GM12878 (cell line): ENCODE results near the gene FBXL7. TPM values are rescaled to one million over a fixed set of nuclear protein-coding genes. Genes with fewer than 3 reads are reported as not detected.

Experiments
- ATAC-seq: fragments of 200-7000 bp; cut with Tn5 transposase; 3 replicates; pipeline ENCODE4 v1.9.1; 2020; ENCODE audit warnings: mild to moderate bottlenecking, moderate library complexity
- BruUV-seq: library from RNA; stranded (reverse); fragments of 400-500 nt; replicated peaks from 2 replicates; lab custom pipeline; 2021; lab: Mats Ljungman, UMichigan
- CTCF ChIA-PET: fragments of 300-600 bp; sonication (Branson Sonifier 250); formaldehyde crosslinking; extraction: SDS; loops from one replicate; lab custom pipeline; 2021; ENCODE audit warnings: inconsistent platforms; lab: Yijun Ruan, JAX
- POLR2A ChIA-PET: fragments of 350-600 bp; formaldehyde crosslinking; extraction: SDS; loops from one replicate; lab custom pipeline; 2021; ENCODE audit warnings: inconsistent platforms; lab: Charles Lee
- RAD21 ChIA-PET: fragments of 300-600 bp; sonication (Branson Sonifier 250); formaldehyde crosslinking; loops from one replicate; lab custom pipeline; 2023; ENCODE audit warnings: antibody characterized with exemption; ENCODE audit not compliant: unreplicated experiment; lab: Charles Lee
- SMC1A ChIA-PET: fragments of 300-600 bp; sonication (Branson Sonifier 250); formaldehyde crosslinking; loops from one replicate; lab custom pipeline; 2023; ENCODE audit not compliant: unreplicated experiment, uncharacterized antibody; lab: Charles Lee
- DNase-seq: peaks from one replicate; pipeline ENCODE4 v3.0.0-alpha.2; 2011; ENCODE audit warnings: low read depth, low spot score
- FAIRE-seq: peaks from 3 replicates; lab custom pipeline; 2011; peaks lifted over from hg19 to GRCh38; lab: Jason Lieb, UNC
- H2AFZ ChIP-seq: 2 replicates; pipeline ENCODE4 v1.6.0; 2011; ENCODE audit warnings: low read depth, low read length, control low read depth; ENCODE audit not compliant: control insufficient read depth
- H3K27ac ChIP-seq: 2 replicates; pipeline ENCODE4 v1.5.1; 2011; ENCODE audit warnings: control low read depth; ENCODE audit not compliant: control insufficient read depth, insufficient read depth
- H3K27me3 ChIP-seq, 2 experiments: replicated peaks in 1 of 2; 2 replicates each; pipeline versions ENCODE4 v1.6.0 to v1.6.1; 2011; ENCODE audit warnings: low read length in 1 of 2; ENCODE audit not compliant: control insufficient read depth in 2 of 2, insufficient read depth in 2 of 2
- H3K36me3 ChIP-seq, 2 experiments: 2 replicates each; pipeline ENCODE4 v1.5.1; 2011; ENCODE audit warnings: low read length in 1 of 2; ENCODE audit not compliant: control insufficient read depth in 2 of 2, insufficient read depth in 2 of 2
- H3K4me1 ChIP-seq: 2 replicates; pipeline ENCODE4 v1.6.1; 2011; ENCODE audit warnings: mild to moderate bottlenecking, low read length, moderate library complexity, mixed read lengths; ENCODE audit not compliant: control insufficient read depth, insufficient read depth
- H3K4me2 ChIP-seq: 2 replicates; pipeline ENCODE4 v1.6.0; 2011; ENCODE audit warnings: control low read depth; ENCODE audit not compliant: control insufficient read depth, insufficient read depth
- H3K4me3 ChIP-seq: fragments of 200-600 bp; sonication (generic); 2 replicates; pipeline ENCODE4 v1.5.1; 2016
- H3K79me2 ChIP-seq: 2 replicates; pipeline ENCODE4 v1.6.0; 2011; ENCODE audit warnings: low read length; ENCODE audit not compliant: control insufficient read depth, insufficient read depth
- H3K9ac ChIP-seq: 2 replicates; pipeline ENCODE4 v1.8.0; 2011; ENCODE audit warnings: low read length, control low read depth, mixed read lengths; ENCODE audit not compliant: control insufficient read depth, insufficient read depth
- H3K9me3 ChIP-seq: replicated peaks from 3 replicates; pipeline ENCODE4 v1.5.1; 2011; ENCODE audit warnings: mild to moderate bottlenecking, low read length; ENCODE audit not compliant: control insufficient read depth, insufficient read depth
- H4K20me1 ChIP-seq: 2 replicates; pipeline ENCODE4 v1.6.0; 2011; ENCODE audit not compliant: control insufficient read depth, insufficient read depth
- CBX5 ChIP-seq: sonication (generic); IDR thresholded peaks from 2 replicates; pipeline ENCODE4 v1.6.1; 2016; ENCODE audit warnings: low read depth, moderate library complexity, mild to moderate bottlenecking, inconsistent platforms
- CEBPB ChIP-seq, 2 experiments: fragments of 150-350 bp in 1 of 2; IDR thresholded peaks; 2 replicates each; pipeline ENCODE4 v1.6.1; 2012 to 2014; ENCODE audit warnings: low read depth in 2 of 2, low read length in 2 of 2, borderline replicate concordance in 1 of 2, inconsistent platforms in 1 of 2
- FOXM1 ChIP-seq: IDR thresholded peaks from 2 replicates; pipeline ENCODE4 v1.6.1; 2012; ENCODE audit warnings: low read depth, mild to moderate bottlenecking, inconsistent platforms, low read length, moderate library complexity
- HCFC1 ChIP-seq: fragments of 150-350 bp; IDR thresholded peaks from 2 replicates; pipeline ENCODE4 v1.6.1; 2014; ENCODE audit warnings: low read length
- IRF4 ChIP-seq: IDR thresholded peaks from 2 replicates; pipeline ENCODE4 v1.6.1; 2011; ENCODE audit warnings: low read depth, low read length
- SMC3 ChIP-seq: IDR thresholded peaks from 2 replicates; pipeline ENCODE4 v1.6.1; 2011; ENCODE audit warnings: low read length, improper control_type of control experiment, borderline replicate concordance
- ZNF384 ChIP-seq: IDR thresholded peaks from 2 replicates; pipeline ENCODE4 v1.6.1; 2012; ENCODE audit warnings: low read depth, mild to moderate bottlenecking, low read length, improper control_type of control experiment, borderline replicate concordance
- WGBS: methylation state at CpG from one replicate; pipeline ENCODE4 v1.1.6; 2016; ENCODE audit warnings: low lambda C conversion rate; ENCODE audit not compliant: insufficient replicate concordance, insufficient coverage; ENCODE audit errors: missing lambda C conversion rate; 5-methylcytosine and 5-hydroxymethylcytosine counted together
- in situ Hi-C: fragments of 300-500 bp; cut with MboI; formaldehyde crosslinking; loops from 9 replicates; pipeline ENCODE4 v1.14.3; 2018; ENCODE audit warnings: mixed read lengths
- intact Hi-C: fragments of 100-400 bp; cut with micrococcal nuclease; formaldehyde crosslinking; loops from one replicate; pipeline ENCODE4 v1.14.2; 2022; ENCODE audit not compliant: unreplicated experiment
- polyA plus RNA-seq, 11 experiments: library from polyadenylated mRNA; depleted of rRNA in 4 of 11; unstranded in 6 of 11; stranded (reverse) in 5 of 11; fragments of >200 nt; fragmentation: Nextera tagmentation in 4 of 11; fragmentation: Illumina TruSeq in 1 of 11; extraction: Ambion mirVana in 4 of 11; extraction: Trizol in 1 of 11; gene quantifications; 1 replicate in 1 of 11; 2 replicates in 10 of 11; pipeline versions ENCODE4 v1.2.1 to v1.2.3, GENCODE V29; 2011 to 2016; ENCODE audit warnings: inconsistent platforms in 2 of 11, missing spikeins in 2 of 11, low read depth in 1 of 11
- total RNA-seq, 4 experiments: library from RNA; depleted of rRNA in 3 of 4; stranded (reverse); fragments of >200 nt in 3 of 4; fragmentation: Illumina TruSeq in 1 of 4; extraction: Trizol in 1 of 4; gene quantifications; 2 replicates each; pipeline versions ENCODE4 v1.2.1 to v1.2.3, GENCODE V29; 2013 to 2021
- TF ChIP-seq, protein P1 (sequence below): fragments of 450-650 bp; formaldehyde crosslinking; IDR thresholded peaks from 2 replicates; pipeline ENCODE4 v1.5.0; 2022; ENCODE audit warnings: mild to moderate bottlenecking, missing genetic modification characterization
- TF ChIP-seq, protein P2 (sequence below): fragments of 450-650 bp; IDR thresholded peaks from 2 replicates; pipeline ENCODE4 v1.6.1; 2017; ENCODE audit warnings: mild to moderate bottlenecking, low read depth, inconsistent platforms; ENCODE audit not compliant: poor library complexity, severe bottlenecking
- TF ChIP-seq, protein P3 (sequence below): fragments of 450-650 bp; IDR thresholded peaks from 2 replicates; pipeline ENCODE4 v1.6.1; 2017; ENCODE audit warnings: mild to moderate bottlenecking

The FBXL7 gene
- total and polyA plus RNA-seq, 10 of the 15 experiments (the other 5 are each of a cell fraction or from before 2014, with no cell fraction given): 0.03 to 0.44 (median 0.16) TPM

DNA sequence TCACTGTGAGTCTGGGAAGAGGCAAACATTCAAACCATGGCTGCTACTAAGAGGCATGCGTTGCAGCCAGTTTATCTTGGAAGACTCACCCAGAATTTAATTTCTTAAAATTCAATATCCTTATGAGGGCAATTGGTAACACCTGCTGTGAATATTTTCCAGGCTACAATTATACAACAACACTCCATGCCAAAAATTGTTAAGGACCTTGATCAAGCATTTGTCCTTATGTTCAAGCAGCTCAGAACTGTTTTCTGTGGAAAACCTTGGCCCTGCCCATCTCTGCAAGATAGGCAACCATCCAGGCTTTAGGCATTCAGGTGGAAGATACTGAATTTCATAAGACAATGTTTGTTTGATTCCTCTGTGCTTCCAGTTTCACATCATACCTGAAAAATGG, 327.8 kb downstream of the FBXL7 start:
- H2AFZ ChIP-seq: no peak overlapping the region
- ATAC-seq (no peak), DNase-seq (no peak), FAIRE-seq (no peak)
- H3K79me2 ChIP-seq: no peaks in the 10 kb centered on the region
- no peak overlapping the region for H3K4me3 ChIP-seq
- RAD21 ChIA-PET: no interaction called here
- 21% methylated on average over 1 of the region's 1 CpG for WGBS
- SMC1A ChIA-PET: no interaction called here
- no TSS peak for BruUV-seq
- H3K9ac ChIP-seq: no peak overlapping the region
- POLR2A ChIA-PET: no interaction called here
- no peaks in the 10 kb centered on the region for H3K9me3 ChIP-seq
- H3K27me3 ChIP-seq: no peaks in the 10 kb centered on the region
- H3K4me1 ChIP-seq: no peaks in the 10 kb centered on the region
- H4K20me1 ChIP-seq: no peaks in the 10 kb centered on the region
- intact Hi-C loops (no loop called here), in situ Hi-C loops (loop anchor here (10.0 kb wide), 1 partner anchor 723 kb away; no protein-coding TSS in a partner anchor)
- H3K36me3 ChIP-seq: no peaks in the 10 kb centered on the region
- H3K27ac ChIP-seq: no peak overlapping the region
- no peak overlapping the region for H3K4me2 ChIP-seq
- CTCF ChIA-PET: no interaction called here
- no peak for TF ChIP-seq CEBPB (IDR thresholded peaks at IDR 0.05; ENCODE audit: borderline replicate concordance in 1 of 2, low read depth in 2 of 2, low read length in 2 of 2)
- TF ChIP-seq FOXM1: no peak
- TF ChIP-seq, protein P1, sequence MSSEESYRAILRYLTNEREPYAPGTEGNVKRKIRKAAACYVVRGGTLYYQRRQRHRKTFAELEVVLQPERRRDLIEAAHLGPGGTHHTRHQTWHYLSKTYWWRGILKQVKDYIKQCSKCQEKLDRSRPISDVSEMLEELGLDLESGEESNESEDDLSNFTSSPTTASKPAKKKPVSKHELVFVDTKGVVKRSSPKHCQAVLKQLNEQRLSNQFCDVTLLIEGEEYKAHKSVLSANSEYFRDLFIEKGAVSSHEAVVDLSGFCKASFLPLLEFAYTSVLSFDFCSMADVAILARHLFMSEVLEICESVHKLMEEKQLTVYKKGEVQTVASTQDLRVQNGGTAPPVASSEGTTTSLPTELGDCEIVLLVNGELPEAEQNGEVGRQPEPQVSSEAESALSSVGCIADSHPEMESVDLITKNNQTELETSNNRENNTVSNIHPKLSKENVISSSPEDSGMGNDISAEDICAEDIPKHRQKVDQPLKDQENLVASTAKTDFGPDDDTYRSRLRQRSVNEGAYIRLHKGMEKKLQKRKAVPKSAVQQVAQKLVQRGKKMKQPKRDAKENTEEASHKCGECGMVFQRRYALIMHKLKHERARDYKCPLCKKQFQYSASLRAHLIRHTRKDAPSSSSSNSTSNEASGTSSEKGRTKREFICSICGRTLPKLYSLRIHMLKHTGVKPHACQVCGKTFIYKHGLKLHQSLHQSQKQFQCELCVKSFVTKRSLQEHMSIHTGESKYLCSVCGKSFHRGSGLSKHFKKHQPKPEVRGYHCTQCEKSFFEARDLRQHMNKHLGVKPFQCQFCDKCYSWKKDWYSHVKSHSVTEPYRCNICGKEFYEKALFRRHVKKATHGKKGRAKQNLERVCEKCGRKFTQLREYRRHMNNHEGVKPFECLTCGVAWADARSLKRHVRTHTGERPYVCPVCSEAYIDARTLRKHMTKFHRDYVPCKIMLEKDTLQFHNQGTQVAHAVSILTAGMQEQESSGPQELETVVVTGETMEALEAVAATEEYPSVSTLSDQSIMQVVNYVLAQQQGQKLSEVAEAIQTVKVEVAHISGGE (CRISPR knock-in tag): no peak
- no peak for TF ChIP-seq ZNF384
- TF ChIP-seq HCFC1: no peak
- TF ChIP-seq CBX5: no peak
- TF ChIP-seq, protein P2, sequence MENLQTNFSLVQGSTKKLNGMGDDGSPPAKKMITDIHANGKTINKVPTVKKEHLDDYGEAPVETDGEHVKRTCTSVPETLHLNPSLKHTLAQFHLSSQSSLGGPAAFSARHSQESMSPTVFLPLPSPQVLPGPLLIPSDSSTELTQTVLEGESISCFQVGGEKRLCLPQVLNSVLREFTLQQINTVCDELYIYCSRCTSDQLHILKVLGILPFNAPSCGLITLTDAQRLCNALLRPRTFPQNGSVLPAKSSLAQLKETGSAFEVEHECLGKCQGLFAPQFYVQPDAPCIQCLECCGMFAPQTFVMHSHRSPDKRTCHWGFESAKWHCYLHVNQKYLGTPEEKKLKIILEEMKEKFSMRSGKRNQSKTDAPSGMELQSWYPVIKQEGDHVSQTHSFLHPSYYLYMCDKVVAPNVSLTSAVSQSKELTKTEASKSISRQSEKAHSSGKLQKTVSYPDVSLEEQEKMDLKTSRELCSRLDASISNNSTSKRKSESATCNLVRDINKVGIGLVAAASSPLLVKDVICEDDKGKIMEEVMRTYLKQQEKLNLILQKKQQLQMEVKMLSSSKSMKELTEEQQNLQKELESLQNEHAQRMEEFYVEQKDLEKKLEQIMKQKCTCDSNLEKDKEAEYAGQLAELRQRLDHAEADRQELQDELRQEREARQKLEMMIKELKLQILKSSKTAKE: no peak
- no peak for TF ChIP-seq IRF4
- TF ChIP-seq, protein P3, sequence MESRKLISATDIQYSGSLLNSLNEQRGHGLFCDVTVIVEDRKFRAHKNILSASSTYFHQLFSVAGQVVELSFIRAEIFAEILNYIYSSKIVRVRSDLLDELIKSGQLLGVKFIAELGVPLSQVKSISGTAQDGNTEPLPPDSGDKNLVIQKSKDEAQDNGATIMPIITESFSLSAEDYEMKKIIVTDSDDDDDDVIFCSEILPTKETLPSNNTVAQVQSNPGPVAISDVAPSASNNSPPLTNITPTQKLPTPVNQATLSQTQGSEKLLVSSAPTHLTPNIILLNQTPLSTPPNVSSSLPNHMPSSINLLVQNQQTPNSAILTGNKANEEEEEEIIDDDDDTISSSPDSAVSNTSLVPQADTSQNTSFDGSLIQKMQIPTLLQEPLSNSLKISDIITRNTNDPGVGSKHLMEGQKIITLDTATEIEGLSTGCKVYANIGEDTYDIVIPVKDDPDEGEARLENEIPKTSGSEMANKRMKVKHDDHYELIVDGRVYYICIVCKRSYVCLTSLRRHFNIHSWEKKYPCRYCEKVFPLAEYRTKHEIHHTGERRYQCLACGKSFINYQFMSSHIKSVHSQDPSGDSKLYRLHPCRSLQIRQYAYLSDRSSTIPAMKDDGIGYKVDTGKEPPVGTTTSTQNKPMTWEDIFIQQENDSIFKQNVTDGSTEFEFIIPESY: no peak
- no peak for TF ChIP-seq SMC3
- TF ChIP-seq, all 136 proteins: peak for 0
